HG02642 (cell line): ENCODE measurements around the gene ATP5ME.
A peak's percentile ranks its signal among the peaks of the same experiment; 100 is the strongest.
"Not testable (repeated sequence)": the region's sequence is repeated elsewhere in the genome, so short reads cannot be mapped to it uniquely, and the experiment has no call there.

Experiments
- ATAC-seq: cut with Tn5 transposase; IDR thresholded peaks from one replicate; pipeline ENCODE4 v1.9.1; 2021; ENCODE audit warnings: mild to moderate bottlenecking; ENCODE audit not compliant: unreplicated experiment, poor library complexity

The ATP5ME gene

DNA sequence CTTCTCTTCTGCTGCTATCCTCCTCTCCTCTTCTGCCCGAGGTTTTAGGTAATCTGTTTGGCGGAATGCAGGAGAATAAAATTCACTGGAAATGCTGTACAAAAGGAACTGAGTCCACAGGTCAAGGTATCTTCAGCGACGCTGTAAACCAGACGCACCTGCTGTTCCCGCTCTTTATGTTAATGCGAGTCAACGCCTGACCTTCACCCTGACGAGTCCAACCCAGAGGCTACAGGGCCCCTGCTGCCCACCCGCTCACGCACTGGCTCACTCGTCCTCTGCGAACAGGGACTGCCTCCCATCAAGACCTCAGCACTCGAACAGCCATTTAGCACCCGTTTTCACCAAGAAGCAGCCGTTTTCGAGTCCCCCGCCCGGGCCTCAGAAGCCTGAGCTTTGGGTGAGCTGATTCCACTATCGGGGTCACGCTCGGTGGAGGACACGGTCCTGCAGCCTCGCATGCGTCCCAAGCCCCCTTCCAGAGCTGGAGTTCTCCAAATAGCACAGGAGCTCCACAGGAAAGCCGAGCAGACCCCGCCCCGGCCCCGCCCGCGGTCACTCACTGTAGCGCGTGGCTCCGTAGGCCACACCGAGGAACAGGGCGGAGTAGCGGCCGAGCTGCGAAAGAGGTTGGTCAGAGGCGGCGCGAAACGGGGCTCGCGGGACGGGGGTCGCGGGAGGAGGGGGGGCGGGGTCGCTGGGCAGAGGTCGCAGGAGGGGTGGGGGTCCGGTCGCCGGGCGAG is 556 bp downstream of the ATP5ME start:
- ATAC-seq = no peak

DNA sequence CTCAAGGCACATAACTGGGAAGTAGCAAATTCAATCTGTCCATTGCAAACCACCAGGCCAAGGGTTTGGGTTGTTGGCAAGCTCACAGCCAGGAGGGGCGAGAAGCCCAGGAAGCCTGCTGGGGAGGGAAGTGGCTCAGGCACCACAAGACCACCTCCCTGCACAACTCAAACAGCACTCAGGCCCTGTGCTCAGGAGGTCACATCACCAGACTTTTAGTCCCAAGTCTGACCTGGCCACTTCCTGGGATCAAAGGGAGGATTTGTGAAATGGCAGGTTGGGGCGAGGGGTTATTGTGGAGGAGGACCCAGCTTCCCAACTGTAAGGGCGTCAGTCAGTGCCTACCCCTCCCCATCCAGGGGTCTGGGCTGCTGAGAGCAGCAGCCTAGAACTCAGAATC is 2.3 kb downstream of the ATP5ME start:
- ATAC-seq = no peak

DNA sequence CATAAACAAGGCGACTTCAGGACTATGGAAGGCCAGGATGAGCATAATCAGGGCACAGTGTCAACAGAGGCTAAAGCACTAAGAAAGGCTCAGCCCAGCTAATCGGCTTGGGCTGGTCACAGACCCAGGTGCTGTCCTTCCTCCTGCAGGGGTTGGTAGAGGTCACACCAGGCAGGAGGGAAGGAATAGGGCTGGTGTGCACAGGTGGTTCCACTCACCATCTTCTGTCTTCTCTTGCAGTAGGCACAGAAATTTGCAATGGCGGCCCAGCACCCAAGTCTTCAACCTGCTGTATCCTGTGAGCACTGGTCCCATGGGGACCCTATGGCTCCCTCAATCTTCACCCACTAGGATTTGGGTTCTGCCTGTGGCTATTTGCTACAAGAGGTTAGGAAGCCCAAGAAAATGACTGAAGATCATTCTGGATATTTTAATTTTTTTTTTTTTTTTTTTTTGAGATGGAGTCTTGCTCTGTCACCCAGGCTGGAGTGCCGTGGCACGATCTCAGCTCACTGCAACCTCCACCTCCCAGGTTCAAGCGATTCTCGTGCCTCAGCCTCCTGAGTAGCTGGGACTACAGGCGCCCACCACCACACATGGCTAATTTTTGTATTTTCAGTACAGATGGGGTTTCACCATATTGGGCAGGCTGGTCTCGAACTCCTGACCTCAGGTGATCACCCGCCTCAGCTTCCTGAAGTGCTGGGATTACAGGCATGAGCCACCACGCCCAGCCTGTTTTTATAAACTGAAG is 4.1 kb downstream of the ATP5ME start:
- not testable (repeated sequence) for ATAC-seq

DNA sequence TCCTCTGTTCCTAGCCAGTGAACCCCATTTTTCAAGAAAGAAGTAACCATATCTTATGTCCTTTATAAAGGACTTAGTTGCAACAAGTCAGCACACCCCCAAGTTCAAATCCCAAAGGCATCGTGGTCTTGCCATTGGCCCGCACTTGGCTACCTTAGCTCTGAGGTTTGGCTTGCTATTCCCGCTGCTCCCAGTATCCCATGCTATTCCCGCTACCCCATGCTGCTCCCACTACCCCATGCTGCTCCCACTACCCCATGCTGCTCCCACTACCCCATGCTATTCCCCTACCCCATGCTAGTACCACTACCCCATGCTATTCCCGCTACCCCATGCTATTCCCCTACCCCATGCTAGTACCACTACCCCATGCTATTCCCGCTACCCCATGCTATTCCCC is 5.9 kb downstream of the ATP5ME start:
- ATAC-seq = not testable (repeated sequence)

DNA sequence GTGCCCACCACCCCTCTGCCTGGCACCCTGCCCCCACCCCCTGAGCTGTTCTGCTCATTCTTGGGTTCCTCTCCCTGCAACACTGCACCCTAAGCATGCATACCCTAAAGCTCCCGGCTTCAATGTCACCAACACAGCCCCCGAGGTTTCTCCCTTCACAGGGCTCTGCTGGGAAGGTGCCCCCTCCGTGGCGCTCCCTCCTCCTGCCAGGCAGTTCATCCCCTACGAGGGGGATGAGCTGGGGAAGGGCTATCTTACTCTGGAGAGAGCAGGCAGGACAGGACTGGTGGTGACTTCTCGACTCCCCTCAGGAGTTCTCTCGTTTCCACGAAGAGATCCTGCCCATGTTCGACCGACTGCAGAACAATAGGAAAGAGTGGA is 6.5 kb downstream of the ATP5ME start:
- no peak for ATAC-seq

DNA sequence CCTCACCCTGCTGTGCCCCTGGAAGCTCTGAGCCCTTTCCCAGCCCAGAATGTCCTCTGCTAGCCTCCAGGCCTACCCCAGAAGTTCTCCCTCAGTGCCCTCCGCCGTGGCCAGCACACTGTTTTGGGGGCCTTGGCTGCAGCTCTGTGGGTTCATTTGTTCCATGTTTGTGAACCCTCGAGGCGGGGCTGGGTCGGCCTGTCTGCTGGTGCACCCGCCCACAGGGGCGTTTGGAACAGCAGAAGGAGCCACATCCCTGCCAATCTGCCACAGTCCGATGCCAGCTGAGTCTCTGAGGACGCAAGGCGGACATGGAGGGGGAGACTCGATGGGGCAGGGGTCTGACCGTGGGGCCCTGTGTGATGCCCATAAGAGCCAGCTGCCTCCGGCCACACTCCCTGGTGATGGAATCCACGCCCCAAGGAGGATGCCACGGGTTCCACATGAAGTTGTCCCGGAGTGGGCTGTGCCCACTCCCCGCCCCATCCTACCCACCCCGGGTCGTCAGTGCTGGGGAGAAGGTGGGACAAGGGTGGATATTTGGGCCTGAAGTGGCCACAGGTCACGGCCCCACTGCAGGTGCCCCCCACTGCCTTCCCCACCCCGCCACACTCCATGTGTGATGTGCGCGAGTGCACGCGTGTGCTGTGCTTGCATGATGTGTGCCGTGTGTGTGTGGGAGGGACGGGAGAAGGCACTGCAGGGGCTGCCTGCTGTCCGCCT is 7.1 kb downstream of the ATP5ME start:
- ATAC-seq = no peak

DNA sequence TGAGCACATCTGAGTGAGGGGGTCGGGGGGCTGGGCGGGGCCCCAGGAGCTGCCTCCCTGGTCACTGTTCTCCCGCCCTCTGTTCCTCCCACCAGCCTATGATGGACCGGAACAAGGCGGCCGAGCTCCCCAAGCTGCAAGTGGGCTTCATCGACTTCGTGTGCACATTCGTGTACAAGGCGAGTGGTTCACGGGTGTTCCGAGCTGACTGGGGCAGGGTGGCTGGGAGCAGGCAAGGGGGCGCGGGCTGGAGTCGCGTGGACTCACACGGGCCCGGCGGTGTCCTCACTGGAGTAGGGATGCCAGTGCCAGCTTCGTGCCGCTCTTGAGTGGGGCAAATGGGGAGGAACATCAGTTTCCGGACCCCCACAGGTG is 7.7 kb downstream of the ATP5ME start:
- no peak for ATAC-seq

DNA sequence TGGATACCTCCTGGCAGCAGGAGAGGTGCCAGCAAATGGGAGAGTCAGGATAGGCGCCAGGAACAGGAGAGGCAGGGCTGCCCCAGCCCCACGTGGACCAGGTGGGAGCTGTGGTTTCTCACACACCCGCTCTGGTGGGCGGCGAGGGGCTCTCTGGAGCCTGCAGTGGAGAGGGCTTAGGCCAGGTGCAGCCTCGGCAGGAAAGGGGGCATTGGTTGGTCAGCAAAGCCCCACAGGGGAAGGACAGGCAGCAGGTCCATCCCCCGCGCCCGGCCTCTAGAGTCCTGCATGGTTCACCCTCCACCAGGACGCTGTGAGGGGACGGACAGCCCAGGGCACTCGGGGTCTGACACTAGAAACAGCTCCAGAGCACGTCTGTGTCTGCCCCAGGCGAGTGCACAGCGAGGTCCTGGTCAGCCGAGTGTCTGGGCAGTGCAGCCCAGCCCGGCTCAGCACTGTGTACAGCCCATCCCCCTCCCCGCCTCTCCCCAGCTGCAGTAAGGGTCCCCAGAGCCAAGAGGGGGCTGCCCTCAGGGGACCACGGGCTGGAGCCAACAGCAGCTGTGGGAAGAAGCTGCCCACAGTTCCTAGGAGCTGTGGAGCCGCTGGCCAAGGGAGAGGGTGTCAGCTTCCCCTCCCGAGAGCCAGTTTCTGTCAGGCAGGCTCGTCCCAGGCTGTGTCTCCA is 8.2 kb downstream of the ATP5ME start:
- ATAC-seq = no peak

DNA sequence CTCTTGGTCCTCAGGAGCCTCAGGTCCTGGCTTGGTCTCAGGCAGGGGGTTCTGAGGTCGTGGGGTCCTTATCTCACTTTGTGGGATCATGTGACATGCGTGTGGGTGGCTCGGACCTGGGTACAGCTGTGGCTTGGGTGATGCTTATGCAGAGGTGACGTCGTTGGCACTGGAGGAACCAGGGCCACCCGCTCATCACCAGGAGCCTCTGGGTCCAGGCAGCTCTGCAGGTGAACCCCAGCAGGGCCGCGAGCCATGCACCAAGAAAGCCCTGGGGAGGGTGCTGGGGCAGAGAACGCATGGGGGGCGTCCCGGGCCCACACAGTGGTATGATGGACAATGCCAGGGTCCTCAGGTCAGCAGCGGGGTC is 8.7 kb downstream of the ATP5ME start:
- no peak for ATAC-seq

DNA sequence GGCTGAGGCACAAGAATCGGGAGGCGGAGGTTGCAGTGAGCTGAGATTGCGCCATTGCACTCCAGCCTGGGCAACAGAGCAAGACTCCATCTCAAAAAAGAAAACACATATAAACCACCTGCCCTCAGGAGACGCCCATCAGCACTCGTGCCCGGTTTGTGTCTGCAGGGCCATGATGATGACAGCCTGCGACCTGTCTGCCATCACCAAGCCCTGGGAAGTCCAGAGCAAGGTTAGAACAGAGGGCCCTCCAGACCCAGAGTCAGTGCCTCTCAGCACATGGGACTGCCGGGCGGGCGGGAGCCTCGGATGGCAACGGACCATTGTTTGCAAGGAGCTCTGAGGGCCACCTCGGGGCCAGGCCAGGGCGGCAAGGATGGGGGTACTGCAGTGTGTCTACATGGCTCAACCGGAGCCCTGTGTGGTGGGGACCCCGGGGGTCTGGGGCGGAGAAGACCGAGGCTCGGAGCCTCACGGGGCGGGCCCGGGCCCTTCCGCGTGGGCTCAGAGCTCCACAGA is 9.3 kb downstream of the ATP5ME start:
- no peak for ATAC-seq

DNA sequence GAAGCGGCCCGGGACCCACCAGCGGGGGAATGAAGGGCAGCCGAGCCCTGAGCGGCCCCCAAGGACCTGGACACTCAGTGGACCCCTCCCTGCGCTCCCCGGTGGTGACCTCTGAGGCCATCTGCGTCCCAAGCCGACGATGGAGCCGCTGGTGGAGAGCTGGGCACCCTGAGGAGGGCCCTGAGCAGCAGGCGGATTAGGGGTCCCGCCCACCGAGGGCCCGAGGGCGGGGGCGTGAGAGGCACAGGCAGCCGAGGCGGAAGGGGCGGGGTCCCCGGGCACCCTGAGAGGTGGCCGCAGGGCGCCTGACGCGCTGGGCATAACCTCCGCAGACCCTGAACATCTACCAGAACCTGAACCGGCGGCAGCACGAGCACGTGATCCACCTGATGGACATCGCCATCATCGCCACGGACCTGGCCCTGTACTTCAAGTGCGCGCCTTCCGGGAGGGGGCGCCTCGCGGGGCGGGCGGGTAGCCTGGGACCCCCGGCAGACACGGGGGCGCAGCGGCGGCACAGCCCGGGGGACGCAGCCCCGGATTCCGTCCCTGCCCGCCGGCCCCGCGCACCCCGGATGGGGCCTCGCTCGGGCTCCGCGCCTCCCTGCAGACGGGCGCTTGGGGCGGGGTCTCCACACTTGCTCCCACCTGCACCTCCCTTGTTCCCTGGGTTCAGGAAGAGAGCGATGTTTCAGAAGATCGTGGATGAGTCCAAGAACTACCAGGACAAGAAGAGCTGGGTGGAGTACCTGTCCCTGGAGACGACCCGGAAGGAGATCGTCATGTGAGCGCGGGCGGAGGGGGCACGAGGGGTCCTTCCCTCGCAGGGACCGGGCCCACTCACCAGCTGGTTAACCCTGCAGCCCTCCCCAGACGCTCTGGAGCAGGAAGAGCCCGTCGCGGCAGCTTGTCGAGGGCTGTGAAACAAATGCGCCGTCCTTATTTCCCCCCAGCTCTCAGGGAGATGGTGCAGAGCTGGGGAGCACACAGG is 10.3 kb downstream of the ATP5ME start:
- ATAC-seq = peak; percentile 71

DNA sequence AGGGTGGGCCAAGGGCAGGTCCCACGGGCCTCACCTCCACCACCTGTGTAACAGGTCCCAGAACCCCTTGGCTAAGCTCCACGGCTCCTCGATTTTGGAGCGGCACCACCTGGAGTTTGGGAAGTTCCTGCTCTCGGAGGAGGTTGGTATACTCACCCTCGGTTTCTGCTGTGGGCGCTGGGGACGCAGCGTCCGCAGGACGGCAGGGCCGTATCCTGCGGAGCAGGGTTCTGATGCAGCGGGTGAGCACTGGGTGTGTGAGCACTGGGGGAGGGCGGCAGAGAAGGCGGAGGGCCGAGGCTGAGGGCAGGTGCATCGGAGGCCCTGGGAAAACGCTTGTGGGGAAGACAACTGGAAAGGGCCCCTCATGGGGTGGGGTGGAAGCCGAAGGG is 11.0 kb downstream of the ATP5ME start:
- ATAC-seq = no peak

DNA sequence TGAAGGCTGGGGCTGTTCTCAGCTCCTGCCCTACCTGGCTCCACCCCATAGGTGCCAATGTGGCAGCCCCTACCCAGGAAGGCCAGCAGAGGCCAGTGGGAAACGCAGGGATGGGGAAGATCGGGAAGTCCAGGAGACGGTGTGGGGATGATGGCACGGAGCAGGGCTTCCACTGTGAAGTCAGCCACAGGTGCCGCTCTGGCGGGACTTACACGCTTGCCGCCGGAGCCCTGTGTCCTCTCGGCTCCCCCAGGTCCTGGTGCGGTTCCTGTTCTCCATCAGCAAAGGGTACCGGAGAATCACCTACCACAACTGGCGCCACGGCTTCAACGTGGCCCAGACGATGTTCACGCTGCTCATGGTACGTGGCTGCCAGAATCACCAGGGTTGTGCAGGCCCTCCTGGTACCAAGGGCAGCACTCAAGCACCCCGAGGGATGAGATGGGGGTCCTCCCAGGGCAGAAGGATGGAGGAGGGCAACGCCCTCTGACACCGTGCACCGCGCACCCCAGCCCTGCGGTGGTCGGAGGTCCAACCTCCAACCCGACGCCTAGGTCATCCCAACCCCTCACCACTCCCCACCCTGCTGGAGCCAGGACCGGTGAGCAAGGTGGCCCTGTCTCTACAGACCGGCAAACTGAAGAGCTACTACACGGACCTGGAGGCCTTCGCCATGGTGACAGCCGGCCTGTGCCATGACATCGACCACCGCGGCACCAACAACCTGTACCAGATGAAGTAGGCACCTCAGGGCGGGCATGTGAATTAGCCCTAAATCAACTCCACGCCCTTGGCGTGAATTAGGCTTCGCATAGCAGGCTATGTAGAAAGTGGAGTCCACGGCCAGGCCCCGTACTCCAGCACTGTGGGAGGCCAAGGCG is 12.0 kb downstream of the ATP5ME start:
- ATAC-seq = no peak

DNA sequence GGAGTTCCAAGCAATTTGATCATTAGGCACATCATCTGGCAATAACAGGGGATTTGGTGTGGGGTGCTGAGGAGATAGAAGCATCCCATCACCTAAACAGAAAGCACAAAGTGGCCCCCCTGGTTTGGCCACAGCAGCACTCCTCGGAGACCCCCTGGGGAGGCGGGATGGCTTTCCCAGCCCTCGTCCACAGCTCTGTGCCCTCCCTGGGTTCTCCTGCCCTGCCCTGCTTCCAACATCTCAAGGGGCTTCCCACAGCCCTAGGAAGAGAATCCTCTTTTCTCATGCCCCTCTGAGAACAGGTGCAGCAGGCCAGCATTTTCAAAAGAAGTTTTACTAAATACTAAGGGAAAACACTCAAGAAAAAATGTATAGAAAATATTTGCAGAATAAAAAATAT is 12.8 kb downstream of the ATP5ME start:
- no peak for ATAC-seq

DNA sequence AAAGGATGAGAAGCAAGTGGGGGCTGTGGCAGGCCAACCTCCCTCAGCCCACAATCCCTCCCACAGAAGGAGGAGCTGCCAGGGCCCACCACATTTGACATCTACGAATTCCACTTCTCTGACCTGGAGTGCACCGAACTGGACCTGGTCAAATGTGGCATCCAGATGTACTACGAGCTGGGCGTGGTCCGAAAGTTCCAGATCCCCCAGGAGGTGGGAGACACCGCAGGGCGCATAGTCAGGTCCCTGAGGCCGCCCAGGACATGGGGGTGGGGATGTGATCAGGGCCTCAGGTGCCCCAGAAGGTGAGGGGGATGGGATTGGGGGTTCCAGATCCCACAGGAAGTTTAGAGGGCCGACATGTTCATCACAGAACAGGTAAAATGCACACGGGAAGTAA is 13.7 kb downstream of the ATP5ME start:
- ATAC-seq = no peak

DNA sequence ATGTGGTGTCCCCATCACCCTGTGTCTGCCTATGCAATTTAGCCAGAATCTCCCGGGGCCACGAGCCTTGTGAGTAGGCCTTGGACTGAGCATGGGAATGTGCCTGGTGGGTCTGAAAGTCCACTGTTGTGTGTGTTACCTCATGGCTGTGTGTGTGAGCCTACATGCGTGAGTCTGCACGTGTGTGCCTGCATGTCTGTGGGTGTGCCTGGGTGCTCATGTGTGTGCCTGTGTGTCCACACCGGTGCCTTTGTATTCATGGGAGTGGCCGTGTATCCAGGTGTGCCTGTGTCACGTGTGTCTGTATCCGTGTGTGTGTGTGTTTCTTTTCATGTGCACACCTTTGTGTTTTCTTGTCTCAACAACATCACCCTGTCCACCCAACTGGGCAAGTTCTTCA is 14.2 kb downstream of the ATP5ME start:
- ATAC-seq = no peak

DNA sequence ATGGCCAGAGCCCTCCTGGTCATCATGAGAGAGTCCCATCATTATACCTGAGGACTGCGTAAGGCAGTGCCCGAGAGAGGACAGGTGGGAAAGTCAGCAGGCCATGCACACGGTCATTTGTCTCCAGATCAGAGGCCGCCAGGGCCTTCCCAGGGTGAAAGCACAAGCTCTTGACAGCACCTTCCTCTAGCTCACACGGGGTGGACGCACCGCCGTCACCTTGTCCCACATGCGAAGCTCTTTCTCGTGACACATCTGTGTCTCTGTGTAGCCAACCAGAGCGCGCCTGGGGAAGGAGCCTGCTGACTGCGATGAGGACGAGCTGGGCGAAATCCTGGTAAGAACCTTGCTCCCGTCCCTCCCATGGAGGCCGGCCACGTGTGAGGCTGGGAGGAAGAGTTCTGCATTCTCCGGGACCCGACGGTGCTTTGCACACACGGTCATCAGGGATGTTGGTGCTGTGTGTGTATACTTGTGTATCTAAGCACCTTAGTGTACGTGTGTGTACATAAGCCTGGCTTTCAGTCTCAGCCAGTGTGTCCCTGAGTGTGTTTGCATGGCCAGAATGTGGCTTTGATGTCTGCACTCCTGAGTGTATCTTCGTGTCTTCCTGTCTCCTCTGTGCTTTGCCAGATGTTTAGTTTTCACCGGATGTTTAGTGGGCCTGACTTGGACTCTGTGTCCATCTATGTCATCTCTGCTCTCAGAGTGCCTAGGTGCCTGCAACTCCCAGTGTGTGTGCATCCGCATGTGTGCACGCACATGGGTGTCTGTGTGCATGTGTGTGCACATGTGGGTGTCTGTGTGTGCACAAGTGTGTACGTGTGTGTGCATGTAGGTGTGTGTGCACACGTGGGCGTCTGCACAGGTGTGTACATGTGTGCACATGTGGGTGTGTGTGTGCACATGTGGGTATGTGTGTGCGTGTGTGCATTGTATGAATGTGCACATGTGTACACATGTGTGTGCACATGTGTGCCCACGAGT is 15.1 kb downstream of the ATP5ME start:
- no peak for ATAC-seq
